DMS114 treated with DMSO at 0.1 percent for 48 hours (cell line): ENCODE results near the gene DSEL.

Source experiments
- DNase-seq: peaks from one replicate; lab custom pipeline; 2025; ENCODE audit not compliant: unreplicated experiment; lab: John Stamatoyannopoulos, UW

Gene DSEL

GRCh38 chr18:67516539-67517443, at the start of gene DSEL:
Gene DSEL (minus strand): TSS chr18:67516720. CDS start chr18:67514608, 2,112 bp downstream.
- peak; percentile 49 for DNase-seq

GRCh38 chr18:67553437-67553836, 36.9 kb upstream of the DSEL start:
- DNase-seq: no peak

- DNase-seq: no peak
Measured at GRCh38 chr18:67550872-67551520, 34.5 kb upstream of the DSEL start.

GRCh38 chr18:67549946-67550345, 33.4 kb upstream of the DSEL start:
- no peak for DNase-seq

GRCh38 chr18:67545681-67546080, 29.2 kb upstream of the DSEL start:
- DNase-seq: no peak

GRCh38 chr18:67540559-67540958, 24.0 kb upstream of the DSEL start:
- no peak for DNase-seq

- DNase-seq: no peak
Measured at GRCh38 chr18:67531929-67532328, 15.4 kb upstream of the DSEL start.

- no peak for DNase-seq
Measured at GRCh38 chr18:67525328-67526099, 9.0 kb upstream of the DSEL start.

GRCh38 chr18:67520351-67520921, 3.9 kb upstream of the DSEL start:
- DNase-seq: no peak

- no peak for DNase-seq
Measured at GRCh38 chr18:67519592-67519991, 3.1 kb upstream of the DSEL start.

- DNase-seq: no peak
Measured at GRCh38 chr18:67518566-67518965, 2.0 kb upstream of the DSEL start.

- no peak for DNase-seq
Measured at GRCh38 chr18:67517444-67517765, 885 bp upstream of the DSEL start.

GRCh38 chr18:67515942-67516538, 480 bp downstream of the DSEL start:
- DNase-seq: no peak

- no peak for DNase-seq
Measured at GRCh38 chr18:67514901-67515540, 1.5 kb downstream of the DSEL start.

- DNase-seq: no peak
Measured at GRCh38 chr18:67514465-67514864, 2.1 kb downstream of the DSEL start.

GRCh38 chr18:67513280-67513679, 3.2 kb downstream of the DSEL start:
- no peak for DNase-seq

- DNase-seq: no peak
Measured at GRCh38 chr18:67511840-67512239, 4.7 kb downstream of the DSEL start.

- DNase-seq: no peak
Measured at GRCh38 chr18:67510831-67511230, 5.7 kb downstream of the DSEL start.

GRCh38 chr18:67509741-67510391, 6.7 kb downstream of the DSEL start:
- no peak for DNase-seq

- no peak for DNase-seq
Measured at GRCh38 chr18:67508146-67508545, 8.4 kb downstream of the DSEL start.
